GM12891 (cell line): ENCODE measurements around the gene FOXE1.

Experiments used
- DNase-seq: peaks from one replicate; pipeline ENCODE4 v3.0.0; 2011; ENCODE audit warnings: low spot score; ENCODE audit not compliant: insufficient read length
- FAIRE-seq: peaks from 2 replicates; lab custom pipeline; 2011; peaks lifted over from hg19 to GRCh38; lab: Jason Lieb, UNC
- PAX5 ChIP-seq: IDR thresholded peaks from 2 replicates; pipeline ENCODE4 v1.6.1; 2011; ENCODE audit warnings: low read length, moderate library complexity, mild to moderate bottlenecking; ENCODE audit not compliant: insufficient read depth, severe bottlenecking
- POLR2A ChIP-seq: IDR thresholded peaks from 2 replicates; pipeline ENCODE4 v1.6.1; 2011; ENCODE audit warnings: low read depth, low read length, control low read depth
- POLR2AphosphoS5 ChIP-seq: IDR thresholded peaks from 2 replicates; pipeline ENCODE4 v1.6.1; 2011; ENCODE audit warnings: low read depth, low read length, control low read depth
- POU2F2 ChIP-seq: IDR thresholded peaks from 2 replicates; pipeline ENCODE4 v1.6.1; 2011; ENCODE audit warnings: low read depth, mild to moderate bottlenecking, control low read depth, low read length, moderate library complexity
- SPI1 ChIP-seq: IDR thresholded peaks from 2 replicates; pipeline ENCODE4 v1.6.1; 2011; ENCODE audit warnings: low read depth, low read length, control low read depth
- TAF1 ChIP-seq: IDR thresholded peaks from 2 replicates; pipeline ENCODE4 v1.6.1; 2011; ENCODE audit warnings: low read depth, low read length, control low read depth

The FOXE1 gene

GRCh38 chr9:97905228-97905627 lies 52.2 kb downstream of the FOXE1 start:
- TF ChIP-seq PAX5, result no peak
- TF ChIP-seq TAF1, result no peak
- TF ChIP-seq POLR2A, result no peak
- TF ChIP-seq POU2F2, result no peak
- no peak for TF ChIP-seq POLR2AphosphoS5
- no peak for TF ChIP-seq SPI1
- DNase-seq, result no peak
- no peak for FAIRE-seq
